HG03354 (cell line): ENCODE measurements around the gene ZNF888.
"Not testable (repeated sequence)": the region's sequence is repeated elsewhere in the genome, so short reads cannot be mapped to it uniquely, and the experiment has no call there.

Experiments
- ATAC-seq: cut with Tn5 transposase; IDR thresholded peaks from one replicate; pipeline ENCODE4 v1.9.1; 2021; ENCODE audit warnings: mild to moderate bottlenecking; ENCODE audit not compliant: unreplicated experiment, poor library complexity, severe bottlenecking

ZNF888 gene

GRCh38 chr19:52891336-52891735 is 31.9 kb downstream of the ZNF888 start:
- ATAC-seq, result no peak

DNA sequence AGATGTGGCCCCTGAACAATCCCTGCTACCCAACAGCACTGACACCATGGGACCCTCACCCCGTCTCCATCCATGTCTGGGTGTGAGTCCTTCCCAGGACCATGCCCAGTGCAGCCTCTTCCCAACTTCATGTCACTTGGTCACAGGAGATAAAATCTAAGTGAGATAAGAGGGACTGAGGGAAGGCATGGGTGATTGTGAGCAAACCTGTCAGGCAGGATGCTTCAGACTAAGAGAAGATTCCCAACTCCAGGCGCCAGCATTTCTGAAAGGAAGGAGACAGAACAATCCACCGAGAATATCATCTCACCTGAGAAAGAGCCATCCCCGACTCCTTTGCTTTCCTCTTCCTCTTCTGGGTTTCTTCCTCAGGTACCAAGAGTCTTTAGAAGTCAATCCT is 33.3 kb downstream of the ZNF888 start:
- ATAC-seq, result no peak

GRCh38 chr19:52889076-52889475 is 34.2 kb downstream of the ZNF888 start:
- no peak for ATAC-seq

DNA sequence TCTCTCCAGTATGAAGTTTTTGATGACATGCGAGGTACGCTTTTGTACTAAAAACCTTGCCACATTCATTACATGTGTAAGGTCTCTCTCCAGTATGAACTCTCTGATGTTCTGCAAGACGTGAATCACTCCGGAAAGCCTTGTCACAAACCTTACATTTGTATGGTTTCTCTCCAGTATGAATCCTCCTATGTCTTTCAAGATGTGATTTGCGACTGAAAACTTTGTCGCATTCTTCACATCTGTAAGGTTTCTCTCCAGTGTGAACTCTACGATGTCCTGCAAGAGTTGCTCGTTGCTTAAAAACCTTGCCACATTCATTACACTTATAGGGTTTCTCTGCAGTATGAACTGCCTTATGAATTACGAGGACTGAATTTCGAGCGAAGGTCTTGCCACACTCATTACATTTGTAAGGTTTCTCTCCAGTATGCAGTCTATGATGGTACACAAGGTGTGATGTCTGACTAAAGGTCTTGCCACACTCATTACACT is 42.3 kb downstream of the ZNF888 start:
- ATAC-seq, result no peak

GRCh38 chr19:52872996-52873395 is 50.2 kb downstream of the ZNF888 start:
- ATAC-seq, result not testable (repeated sequence)

GRCh38 chr19:52871466-52871865 is 51.8 kb downstream of the ZNF888 start:
- no peak for ATAC-seq

GRCh38 chr19:52868031-52868430 is 55.2 kb downstream of the ZNF888 start:
- ATAC-seq, result not testable (repeated sequence)

GRCh38 chr19:52857378-52858191 is 65.6 kb downstream of the ZNF888 start, which contains the start of gene ZNF468:
TSS of gene ZNF468 (minus strand) at chr19:52857619. CDS start at chr19:52854272, 3,347 bp downstream.
- peak; percentile 98 for ATAC-seq

DNA sequence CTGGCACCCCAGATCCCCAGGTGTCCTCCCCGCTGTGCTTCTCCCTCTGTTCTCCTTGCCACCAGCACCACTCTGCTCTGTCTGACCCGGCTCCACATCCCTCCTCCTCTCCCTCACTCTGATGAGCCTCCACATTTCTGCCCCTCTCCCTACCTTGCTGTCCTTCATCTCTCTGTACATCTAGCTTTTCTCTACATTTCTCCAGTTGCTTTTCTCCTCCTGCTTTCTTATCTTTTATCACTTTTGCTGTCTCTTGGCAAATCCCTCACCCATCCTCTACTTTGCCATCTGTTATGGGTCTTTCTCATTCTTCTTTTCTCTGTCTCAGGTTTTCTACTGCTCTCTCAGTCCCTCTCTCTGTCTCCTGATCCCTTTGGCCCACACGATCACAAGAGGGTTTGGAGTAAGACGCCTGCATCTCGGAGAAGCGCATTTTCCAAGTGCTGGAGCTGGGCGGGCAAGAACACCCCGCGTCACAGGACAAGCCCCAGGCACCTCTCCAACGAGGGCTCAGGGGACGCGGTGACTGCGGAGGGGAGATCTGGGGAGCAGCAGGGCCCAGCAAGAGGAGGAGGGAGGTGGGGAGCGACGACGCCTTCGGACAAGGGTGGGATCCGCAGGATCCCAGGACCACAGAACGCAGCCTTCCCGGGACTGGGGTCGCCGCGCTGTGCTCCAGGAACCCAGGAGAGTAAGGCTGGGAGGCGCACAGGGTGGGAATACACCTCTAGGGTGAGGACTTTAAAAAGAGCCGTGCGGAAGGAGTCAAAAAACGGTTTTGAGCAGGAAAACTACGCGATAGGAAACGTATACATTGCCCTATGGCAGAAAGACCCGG is 66.5 kb downstream of the ZNF888 start:
- ATAC-seq, result peak; percentile 17
